ENCODE results near the gene MDFI.

MDFI gene

DNA sequence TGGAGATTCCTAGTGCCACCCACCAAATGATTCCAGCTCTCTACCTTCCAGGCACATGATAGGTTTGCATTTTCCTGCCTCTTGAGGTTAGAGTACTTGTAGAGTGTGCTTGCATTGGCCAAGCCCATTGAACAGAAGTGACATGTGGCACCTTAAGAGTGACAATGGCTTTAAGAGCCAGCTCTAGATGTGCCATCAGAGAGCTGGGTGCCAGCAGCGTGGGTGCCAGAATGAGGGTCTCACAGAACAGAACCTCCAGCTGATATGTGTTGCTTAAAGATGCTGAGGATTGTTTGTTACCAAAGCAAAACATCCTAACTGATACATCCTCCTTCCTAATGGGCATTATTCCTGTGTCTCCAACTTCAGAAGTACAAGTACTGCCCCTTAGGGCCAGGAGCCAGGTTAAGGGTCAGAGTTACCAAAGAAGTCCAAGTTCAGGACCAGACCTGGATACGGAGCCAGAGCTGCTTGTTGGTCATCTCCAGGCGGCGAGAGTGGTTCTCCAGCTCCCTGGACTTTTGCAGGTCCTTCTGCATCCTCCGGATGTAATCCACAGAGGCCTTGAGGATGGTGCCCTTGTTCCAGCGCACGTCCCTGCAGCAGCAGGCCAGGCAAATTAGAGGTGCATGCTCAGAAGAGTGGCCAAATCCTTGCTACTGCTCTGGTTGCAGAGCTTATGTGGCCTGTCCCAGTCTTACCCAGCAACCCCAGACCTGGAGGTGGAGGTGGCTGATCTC is 47.5 kb downstream of the MDFI start:
- POLR2A ChIA-PET (ENCODE audit: low non-redundant PET) = no interaction called here
- DNase-seq (ENCODE audit: low spot score) = no peak
- TF ChIP-seq, protein P1, sequence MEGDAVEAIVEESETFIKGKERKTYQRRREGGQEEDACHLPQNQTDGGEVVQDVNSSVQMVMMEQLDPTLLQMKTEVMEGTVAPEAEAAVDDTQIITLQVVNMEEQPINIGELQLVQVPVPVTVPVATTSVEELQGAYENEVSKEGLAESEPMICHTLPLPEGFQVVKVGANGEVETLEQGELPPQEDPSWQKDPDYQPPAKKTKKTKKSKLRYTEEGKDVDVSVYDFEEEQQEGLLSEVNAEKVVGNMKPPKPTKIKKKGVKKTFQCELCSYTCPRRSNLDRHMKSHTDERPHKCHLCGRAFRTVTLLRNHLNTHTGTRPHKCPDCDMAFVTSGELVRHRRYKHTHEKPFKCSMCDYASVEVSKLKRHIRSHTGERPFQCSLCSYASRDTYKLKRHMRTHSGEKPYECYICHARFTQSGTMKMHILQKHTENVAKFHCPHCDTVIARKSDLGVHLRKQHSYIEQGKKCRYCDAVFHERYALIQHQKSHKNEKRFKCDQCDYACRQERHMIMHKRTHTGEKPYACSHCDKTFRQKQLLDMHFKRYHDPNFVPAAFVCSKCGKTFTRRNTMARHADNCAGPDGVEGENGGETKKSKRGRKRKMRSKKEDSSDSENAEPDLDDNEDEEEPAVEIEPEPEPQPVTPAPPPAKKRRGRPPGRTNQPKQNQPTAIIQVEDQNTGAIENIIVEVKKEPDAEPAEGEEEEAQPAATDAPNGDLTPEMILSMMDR (conservative IDR thresholded peaks at IDR 0.05; ENCODE audit: low read depth) = no peak
- peak overlapping the region; percentile 17; the same call in 1 of the 2 replicates for H3K27ac ChIP-seq
- CTCF ChIA-PET = interaction anchor here (0.7 to 1.7 kb wide), 2 partner anchors 83 to 95 kb away, joined by 3 to 6 read pairs; no protein-coding TSS in a partner anchor

DNA sequence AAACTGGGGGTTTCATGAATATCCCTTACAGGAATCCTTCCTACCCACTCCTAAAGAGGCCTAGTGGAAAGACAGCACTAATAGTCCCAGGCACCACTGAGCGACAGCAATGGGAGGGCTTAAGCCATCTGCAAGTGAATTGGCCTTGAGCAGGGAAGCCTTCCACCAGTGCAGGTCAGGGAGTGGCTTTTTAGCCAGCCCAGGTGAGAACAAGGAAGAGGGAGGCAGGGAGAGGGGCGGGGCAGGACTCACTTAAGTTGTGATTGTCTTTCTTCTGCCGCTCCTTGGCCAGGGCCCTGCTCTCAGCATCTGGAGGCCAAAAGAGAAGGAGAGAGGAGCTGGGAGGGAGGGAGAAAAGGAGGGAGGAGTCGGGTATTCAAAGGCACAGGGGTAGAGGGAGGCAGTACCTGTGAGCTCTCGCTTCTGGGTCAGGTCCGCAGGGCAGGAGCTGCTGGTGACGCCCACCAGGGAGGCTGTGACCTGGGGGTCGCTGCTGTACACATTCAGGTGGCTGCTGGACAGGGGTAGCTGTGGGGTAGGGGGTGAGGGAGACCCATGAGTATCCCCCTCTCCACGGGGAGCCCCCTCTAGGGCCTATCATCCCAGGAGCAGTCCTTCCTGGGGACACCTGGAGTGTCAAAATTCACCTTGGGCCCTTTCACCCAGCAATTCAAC is 49.4 kb downstream of the MDFI start:
- POLR2A ChIA-PET (ENCODE audit: low non-redundant PET) = interaction anchor here (0.6 kb wide), 1 partner anchor 85 kb away, joined by 3 read pairs; no protein-coding TSS in a partner anchor
- CTCF ChIA-PET = no interaction called here
- no peak for DNase-seq (ENCODE audit: low spot score)

DNA sequence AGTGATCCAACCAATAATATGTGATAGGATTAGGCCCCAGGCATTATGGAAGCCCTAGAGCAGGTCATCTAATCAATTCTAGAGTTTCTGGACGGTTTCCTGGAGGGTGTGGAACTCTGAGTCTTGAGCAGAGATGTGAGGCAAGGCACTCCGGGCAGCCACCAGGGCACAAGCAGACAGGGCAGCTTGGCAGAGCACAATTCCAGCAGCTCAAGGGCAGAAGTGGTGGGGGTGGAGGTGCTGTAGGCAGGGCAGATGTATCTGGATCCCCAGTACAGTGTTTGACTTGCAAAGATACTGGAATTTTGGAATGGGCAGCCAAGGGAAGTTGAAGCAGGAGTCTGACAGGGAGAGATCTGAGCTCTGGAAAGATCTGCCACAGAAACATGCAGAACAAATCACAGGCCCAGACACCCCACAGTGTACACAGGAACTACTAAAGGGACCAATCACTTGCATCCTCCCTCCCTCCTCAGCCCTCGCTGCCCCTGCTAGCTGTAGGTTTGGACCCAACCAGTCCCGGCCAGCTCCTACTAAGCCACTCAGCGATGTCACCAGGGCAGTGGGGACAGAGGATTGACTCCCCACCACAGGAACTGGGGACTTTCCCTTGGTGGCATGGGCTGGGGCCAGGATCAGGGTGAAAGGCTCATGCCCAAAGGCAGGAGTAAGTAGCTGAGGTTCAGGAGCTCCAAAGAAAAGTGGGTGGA is 50.1 kb downstream of the MDFI start:
- TF ChIP-seq, protein P1 (conservative IDR thresholded peaks at IDR 0.05; ENCODE audit: low read depth) = no peak
- peak overlapping the region; percentile 77 for H3K27ac ChIP-seq
- no peak for DNase-seq (ENCODE audit: low spot score)
- CTCF ChIA-PET = interaction anchor here (0.6 to 0.7 kb wide), 4 partner anchors 89 to 310 kb away, joined by 3 to 6 read pairs (median 3); no protein-coding TSS in a partner anchor
- POLR2A ChIA-PET (ENCODE audit: low non-redundant PET) = interaction anchor here (0.6 kb wide), 1 partner anchor 86 kb away, joined by 3 read pairs; no protein-coding TSS in a partner anchor

More for the DNA sequence above, 49.4 kb downstream of the MDFI start:
- TF ChIP-seq, protein P1 (conservative IDR thresholded peaks at IDR 0.05; ENCODE audit: low read depth) = no peak
- H3K27ac ChIP-seq = peak overlapping the region; percentile 77

DNA sequence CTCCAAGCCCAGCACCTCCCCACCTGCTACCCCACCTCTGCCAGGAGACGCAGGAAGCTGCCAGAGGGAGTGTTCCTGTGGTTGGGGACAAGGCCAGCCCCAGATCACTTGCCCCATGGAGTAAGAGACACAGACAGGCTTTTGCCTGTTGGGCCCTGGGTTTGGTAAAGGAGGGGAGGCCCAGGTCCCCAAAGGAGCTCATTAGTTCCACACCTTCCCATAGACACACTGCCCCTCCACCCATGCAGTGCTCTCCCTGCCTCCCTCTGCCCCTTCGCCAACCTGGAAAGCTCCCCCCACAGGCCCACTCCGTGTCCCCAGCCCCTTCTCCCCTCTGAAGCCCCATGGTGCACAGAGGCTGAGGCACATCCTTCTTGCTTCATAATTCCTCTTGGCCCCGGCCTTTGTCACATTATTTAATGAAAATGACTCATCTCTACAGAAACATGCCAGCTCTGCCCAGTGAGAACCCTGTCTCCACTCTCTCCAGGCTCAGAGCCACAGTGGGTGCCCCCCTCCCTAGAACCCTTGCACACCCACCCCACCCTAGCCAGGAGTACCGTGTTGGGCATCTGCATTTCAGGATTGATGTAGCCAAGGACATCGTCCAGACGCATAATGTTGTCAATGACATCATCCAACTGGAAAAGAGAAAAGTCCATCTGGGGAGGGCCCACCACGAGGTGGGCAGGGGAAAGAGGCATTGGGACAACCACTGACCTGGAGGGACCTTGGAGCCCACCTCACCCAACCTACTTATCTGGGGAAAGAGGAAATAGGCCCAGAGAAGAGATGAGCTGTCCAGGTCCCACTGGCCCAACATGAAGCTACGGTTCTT is 51.1 kb downstream of the MDFI start:
- CTCF ChIA-PET = interaction anchor here (0.6 to 0.7 kb wide), 3 partner anchors 75 to 97 kb away, joined by 3 read pairs; no protein-coding TSS in a partner anchor
- H3K27ac ChIP-seq = peak overlapping the region; percentile 77
- POLR2A ChIA-PET (ENCODE audit: low non-redundant PET) = interaction anchor here (0.6 kb wide), 1 partner anchor 774 kb away, joined by 5 read pairs; no protein-coding TSS in a partner anchor
- no peak for DNase-seq (ENCODE audit: low spot score)
- TF ChIP-seq, protein P1 (conservative IDR thresholded peaks at IDR 0.05; ENCODE audit: low read depth) = no peak

DNA sequence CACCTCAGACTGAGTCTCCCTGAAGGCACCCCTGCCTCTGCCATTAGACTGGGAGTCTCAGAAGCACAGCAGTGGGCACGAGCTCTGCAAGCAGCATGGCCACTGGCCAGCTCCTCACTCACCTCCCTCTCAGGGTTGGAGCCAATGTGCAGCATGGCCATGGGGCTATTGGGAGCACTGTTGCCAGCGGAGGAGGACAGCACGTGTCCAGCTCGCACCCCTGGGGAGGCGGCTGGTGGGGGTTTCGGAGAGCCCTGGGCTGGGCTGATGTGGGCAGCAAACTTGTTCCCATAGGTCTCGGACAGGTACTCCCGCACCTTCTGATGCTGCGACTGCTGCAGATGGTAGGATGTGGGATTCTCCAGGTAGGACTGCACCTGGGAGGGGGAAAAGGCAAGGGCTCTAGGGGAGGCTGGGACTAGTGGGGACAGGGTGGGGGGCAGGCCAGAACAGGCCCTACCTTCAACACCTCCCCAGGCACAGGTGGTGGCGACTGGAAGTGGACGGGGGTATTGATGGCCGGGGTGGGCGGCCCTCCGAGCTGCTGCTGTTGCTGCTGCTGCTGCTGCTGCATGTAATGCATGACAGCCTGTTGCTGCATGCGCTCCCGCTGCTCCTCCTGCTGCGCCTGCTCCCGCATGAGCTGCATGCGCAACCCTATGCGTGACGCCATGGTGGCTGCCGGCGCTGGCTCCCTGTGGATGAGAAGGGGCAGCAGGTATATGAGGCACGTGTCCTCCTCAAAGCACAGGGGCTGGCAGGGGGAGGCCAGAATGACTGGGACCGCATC is 52.5 kb downstream of the MDFI start:
- CTCF ChIA-PET = no interaction called here
- TF ChIP-seq, protein P1 (conservative IDR thresholded peaks at IDR 0.05; ENCODE audit: low read depth) = no peak
- H3K27ac ChIP-seq = peak overlapping the region; percentile 77
- no peak for DNase-seq (ENCODE audit: low spot score)
- POLR2A ChIA-PET (ENCODE audit: low non-redundant PET) = no interaction called here

All from RWPE1 (cell line).